Measurements from ENCODE around the gene CUL9. TPM values are rescaled to one million over a fixed set of nuclear protein-coding genes. Genes with fewer than 3 reads are reported as not detected.
A peak's percentile ranks its signal among the peaks of the same experiment; 100 is the strongest.

Gene CUL9
- polyA plus RNA-seq, 3 donors: 2.9 to 68.8 (median 3.8) TPM

GRCh38 chr6:43199912-43200311 is 17.9 kb downstream of the CUL9 start:
- H3K4me3 Mint-ChIP-seq: no peak overlapping the region
- no peaks in the 10 kb centered on the region for H3K9me3 ChIP-seq (replicated peaks in 1 of 2; ENCODE audit: control insufficient read depth in 1 of 2, insufficient read depth in 1 of 2, low read length in 2 of 2)
- H3K36me3 Mint-ChIP-seq: peaks cover 68% of the 10 kb centered on the region in 2 donors
- no peaks in the 10 kb centered on the region for H3K79me2 ChIP-seq (ENCODE audit: insufficient read depth, low read length)
- H3K4me3 ChIP-seq (replicated peaks in 1 of 3; ENCODE audit: low read depth in 2 of 3, low read length in 3 of 3): no peak overlapping the region
- no peak overlapping the region for H2AFZ ChIP-seq (ENCODE audit: insufficient read depth, low read depth, low read length, poor library complexity, severe bottlenecking)
- H3K4me1 Mint-ChIP-seq: no peaks in the 10 kb centered on the region
- peaks cover 64 to 88% of the 10 kb centered on the region in 2 donors for H3K36me3 ChIP-seq (replicated peaks in 1 of 2; ENCODE audit: control insufficient read depth in 1 of 2, insufficient read depth in 2 of 2, low read length in 2 of 2)
- 95% methylated on average over 4 of the region's 6 CpGs for WGBS (ENCODE audit: insufficient coverage)
- no peak for DNase-seq
- H3K4me2 ChIP-seq (replicated peaks; ENCODE audit: extremely low read depth, low read length, poor library complexity, severe bottlenecking): no peak overlapping the region
- no peak overlapping the region for H3K9ac ChIP-seq (ENCODE audit: insufficient read depth, low read length, poor library complexity, severe bottlenecking)
- peak overlapping the region in 1 of 7 donors; percentile 48 for H3K27ac Mint-ChIP-seq
- no peaks in the 10 kb centered on the region for H3K27me3 Mint-ChIP-seq (ENCODE audit: low read depth in 3 of 3)
- no peaks in the 10 kb centered on the region for H4K20me1 ChIP-seq (ENCODE audit: insufficient read depth, low read length)
- H3K4me1 ChIP-seq (ENCODE audit: control insufficient read depth in 1 of 2, insufficient read depth in 2 of 2, low read length in 2 of 2): no peaks in the 10 kb centered on the region
- TF ChIP-seq CTCF (IDR thresholded peaks at IDR 0.05): no peak
- H3K27me3 ChIP-seq (ENCODE audit: control insufficient read depth in 2 of 2, insufficient read depth in 2 of 2, low read length in 2 of 2): no peaks in the 10 kb centered on the region
- intact Hi-C loops (cut with micrococcal nuclease): no loop called here
- no peaks in the 10 kb centered on the region for H3K9me3 Mint-ChIP-seq
- H3K27ac ChIP-seq (ENCODE audit: low read depth in 1 of 2, low read length in 2 of 2): no peak overlapping the region

GRCh38 chr6:43200541-43200940 is 18.5 kb downstream of the CUL9 start:
- Histone ChIP-seq H3K27ac (ENCODE audit: low read depth in 1 of 2, low read length in 2 of 2) (no peak overlapping the region), H3K4me3 (replicated peaks in 1 of 3; ENCODE audit: low read depth in 2 of 3, low read length in 3 of 3) (no peak overlapping the region), H3K36me3 (replicated peaks in 1 of 2; ENCODE audit: control insufficient read depth in 1 of 2, insufficient read depth in 2 of 2, low read length in 2 of 2) (peaks cover 59 to 86% of the 10 kb centered on the region in 2 donors), H3K4me2 (replicated peaks; ENCODE audit: extremely low read depth, low read length, poor library complexity, severe bottlenecking) (no peak overlapping the region), H3K4me1 (ENCODE audit: control insufficient read depth in 1 of 2, insufficient read depth in 2 of 2, low read length in 2 of 2) (no peaks in the 10 kb centered on the region), H3K9me3 (replicated peaks in 1 of 2; ENCODE audit: control insufficient read depth in 1 of 2, insufficient read depth in 1 of 2, low read length in 2 of 2) (no peaks in the 10 kb centered on the region), H3K9ac (ENCODE audit: insufficient read depth, low read length, poor library complexity, severe bottlenecking) (no peak overlapping the region), H2AFZ (ENCODE audit: insufficient read depth, low read depth, low read length, poor library complexity, severe bottlenecking) (no peak overlapping the region), H4K20me1 (ENCODE audit: insufficient read depth, low read length) (no peaks in the 10 kb centered on the region), H3K27me3 (ENCODE audit: control insufficient read depth in 2 of 2, insufficient read depth in 2 of 2, low read length in 2 of 2) (no peaks in the 10 kb centered on the region), H3K79me2 (ENCODE audit: insufficient read depth, low read length) (no peaks in the 10 kb centered on the region)
- H3K36me3 Mint-ChIP-seq: peaks cover 66 to 69% of the 10 kb centered on the region in 2 donors
- intact Hi-C loops (cut with micrococcal nuclease): no loop called here
- no CpG with 5 or more reads among the region's 6 CpGs for WGBS (ENCODE audit: insufficient coverage)
- H3K27ac Mint-ChIP-seq: peak overlapping the region in 4 of 7 donors; percentile 5 to 48 (median 15)
- TF ChIP-seq CTCF (IDR thresholded peaks at IDR 0.05): no peak
- H3K27me3 Mint-ChIP-seq (ENCODE audit: low read depth in 3 of 3): no peaks in the 10 kb centered on the region
- no peak for DNase-seq
- H3K4me1 Mint-ChIP-seq: no peaks in the 10 kb centered on the region
- H3K9me3 Mint-ChIP-seq: no peaks in the 10 kb centered on the region
- H3K4me3 Mint-ChIP-seq: no peak overlapping the region

All from CD14-positive monocyte (primary cell).